Coronary artery (tissue), 2 donors: ENCODE measurements around the gene TMEM14A.

Experiments used
- DNase-seq: peaks from one replicate; pipeline ENCODE4 v3.0.0-alpha.2; 2017; ENCODE audit warnings: low spot score
- H3K27ac ChIP-seq, 2 donors: fragments of 200-600 bp; sonication (generic); one replicate each; pipeline ENCODE4 v1.5.1; 2016 to 2019
- H3K4me3 ChIP-seq: fragments of 200-600 bp; sonication (generic); 2 replicates; pipeline ENCODE4 v1.5.1; 2016; ENCODE audit warnings: mild to moderate bottlenecking, moderate library complexity
- TF ChIP-seq, protein P1 (sequence below): fragments of 200-600 bp; sonication (generic); IDR thresholded peaks from one replicate; pipeline ENCODE4 v1.5.1; 2019; ENCODE audit warnings: antibody characterized with exemption

The TMEM14A gene

DNA sequence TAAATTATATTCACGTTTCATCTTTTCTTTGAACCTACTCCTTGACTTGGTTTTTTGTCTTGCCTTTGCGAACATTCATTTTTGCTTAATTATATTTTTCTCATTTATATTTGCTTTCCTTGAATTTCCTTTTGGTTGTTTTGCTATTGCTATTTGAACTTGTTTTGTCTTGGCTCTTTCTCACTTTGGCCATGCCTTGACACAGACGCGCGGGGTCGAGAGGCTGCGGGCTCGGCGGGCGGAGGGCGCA lies 7.1 kb upstream of the TMEM14A start:
- TF ChIP-seq, protein P1, sequence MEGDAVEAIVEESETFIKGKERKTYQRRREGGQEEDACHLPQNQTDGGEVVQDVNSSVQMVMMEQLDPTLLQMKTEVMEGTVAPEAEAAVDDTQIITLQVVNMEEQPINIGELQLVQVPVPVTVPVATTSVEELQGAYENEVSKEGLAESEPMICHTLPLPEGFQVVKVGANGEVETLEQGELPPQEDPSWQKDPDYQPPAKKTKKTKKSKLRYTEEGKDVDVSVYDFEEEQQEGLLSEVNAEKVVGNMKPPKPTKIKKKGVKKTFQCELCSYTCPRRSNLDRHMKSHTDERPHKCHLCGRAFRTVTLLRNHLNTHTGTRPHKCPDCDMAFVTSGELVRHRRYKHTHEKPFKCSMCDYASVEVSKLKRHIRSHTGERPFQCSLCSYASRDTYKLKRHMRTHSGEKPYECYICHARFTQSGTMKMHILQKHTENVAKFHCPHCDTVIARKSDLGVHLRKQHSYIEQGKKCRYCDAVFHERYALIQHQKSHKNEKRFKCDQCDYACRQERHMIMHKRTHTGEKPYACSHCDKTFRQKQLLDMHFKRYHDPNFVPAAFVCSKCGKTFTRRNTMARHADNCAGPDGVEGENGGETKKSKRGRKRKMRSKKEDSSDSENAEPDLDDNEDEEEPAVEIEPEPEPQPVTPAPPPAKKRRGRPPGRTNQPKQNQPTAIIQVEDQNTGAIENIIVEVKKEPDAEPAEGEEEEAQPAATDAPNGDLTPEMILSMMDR: peak; percentile 10
- Histone ChIP-seq H3K4me3 (peak overlapping the region; percentile 79), H3K27ac (peak overlapping the region; percentile 51 to 77)
- DNase-seq: no peak

DNA sequence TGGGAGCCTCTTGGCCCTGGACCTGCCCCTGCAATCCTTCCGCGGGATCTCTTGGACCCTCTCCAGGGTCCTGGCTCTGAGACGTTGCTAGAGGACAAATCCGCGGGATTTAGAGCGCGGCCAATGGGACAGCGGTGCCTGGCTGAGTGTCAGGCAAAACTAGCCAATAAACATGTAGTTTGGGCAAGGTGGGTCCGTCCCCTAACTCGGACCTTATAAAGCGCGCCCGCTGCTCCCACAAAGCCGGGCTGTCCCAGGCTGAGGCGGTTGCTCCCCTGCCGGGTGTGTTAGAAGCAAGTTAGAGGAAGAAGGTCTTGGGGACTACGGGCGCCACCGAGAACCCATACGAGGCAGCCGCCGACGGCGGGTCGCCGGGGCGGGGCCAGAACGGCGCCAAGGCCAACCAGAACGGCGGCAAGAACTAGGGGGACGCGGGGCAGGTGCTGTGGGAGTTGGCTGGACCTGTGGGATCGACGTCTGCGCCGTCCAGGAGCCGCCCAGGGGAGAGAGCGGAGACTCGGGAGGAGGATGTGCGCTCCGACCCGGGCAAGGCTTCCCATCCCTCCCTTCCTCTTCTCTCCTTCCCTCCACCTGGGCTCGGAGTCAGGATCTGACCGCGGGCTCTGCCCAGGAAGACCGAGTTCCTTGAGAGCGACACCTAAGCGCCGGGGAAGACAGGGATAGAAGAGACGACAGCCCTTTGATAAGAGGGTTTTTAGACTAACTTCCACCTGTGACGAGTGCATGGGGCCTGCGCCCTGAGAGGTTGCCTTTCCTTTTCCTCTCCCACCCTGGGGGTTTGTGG lies 6.5 kb upstream of the TMEM14A start:
- Histone ChIP-seq H3K27ac (peak overlapping the region; percentile 51 to 77), H3K4me3 (peak overlapping the region; percentile 79)
- TF ChIP-seq, protein P1: no peak
- peak; percentile 94 for DNase-seq

DNA sequence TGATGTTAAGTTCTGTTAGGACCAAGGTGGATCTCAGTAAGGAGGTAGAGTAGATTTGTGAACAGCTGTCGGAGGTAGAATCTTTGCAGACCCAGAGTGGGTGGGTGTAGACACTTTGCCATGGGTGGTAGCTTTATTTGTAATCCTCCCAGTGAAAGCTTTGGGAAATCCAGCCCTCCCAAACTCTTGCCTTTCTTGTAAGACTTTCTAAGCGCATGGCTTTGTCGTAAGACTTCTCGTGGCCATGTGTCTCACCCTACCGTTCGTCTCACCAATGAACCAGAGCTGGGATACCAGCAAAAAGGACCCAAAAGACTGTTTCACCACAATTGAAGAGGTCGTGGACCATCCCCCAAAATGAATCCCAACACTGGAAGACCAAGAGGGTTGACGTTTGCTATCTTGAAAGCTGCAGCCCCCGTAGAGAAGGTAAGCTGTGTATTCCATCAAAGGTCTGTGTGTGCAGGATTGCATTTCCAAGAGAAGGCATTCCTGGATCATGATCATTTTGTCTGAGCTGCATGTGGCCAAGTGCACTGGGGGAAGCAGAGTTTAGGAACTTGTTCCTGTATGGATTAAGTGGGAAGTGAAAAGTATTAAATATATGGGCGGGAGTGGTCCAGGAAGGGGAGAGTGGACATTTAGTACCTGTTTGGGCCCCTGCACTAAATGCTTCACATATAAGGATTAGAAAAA lies 5.8 kb upstream of the TMEM14A start:
- Histone ChIP-seq H3K4me3 (peak overlapping the region; percentile 79), H3K27ac (no peak overlapping the region)
- TF ChIP-seq, protein P1: no peak
- no peak for DNase-seq

DNA sequence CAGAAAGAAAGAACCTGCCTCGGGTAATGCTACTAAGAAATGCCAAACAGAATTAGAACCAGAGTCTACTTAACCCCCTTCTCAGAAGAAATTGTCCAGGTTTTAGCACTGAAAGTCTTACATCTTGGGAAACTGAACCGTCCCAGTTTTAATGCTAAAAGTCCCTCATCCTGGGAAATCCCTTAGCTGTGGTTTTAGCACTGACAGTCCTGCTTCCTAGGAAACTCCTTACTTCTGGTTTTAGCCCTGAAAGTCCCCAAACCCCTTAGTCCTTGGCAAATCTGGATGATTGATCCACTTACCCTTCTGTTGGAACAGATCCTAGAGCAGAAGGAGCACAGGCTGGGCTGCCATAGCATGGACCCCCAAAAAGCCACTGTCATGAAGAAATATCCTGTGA lies 4.8 kb upstream of the TMEM14A start:
- no peak for DNase-seq
- H3K4me3 ChIP-seq: no peak overlapping the region
- H3K27ac ChIP-seq: no peak overlapping the region
- TF ChIP-seq, protein P1: no peak

DNA sequence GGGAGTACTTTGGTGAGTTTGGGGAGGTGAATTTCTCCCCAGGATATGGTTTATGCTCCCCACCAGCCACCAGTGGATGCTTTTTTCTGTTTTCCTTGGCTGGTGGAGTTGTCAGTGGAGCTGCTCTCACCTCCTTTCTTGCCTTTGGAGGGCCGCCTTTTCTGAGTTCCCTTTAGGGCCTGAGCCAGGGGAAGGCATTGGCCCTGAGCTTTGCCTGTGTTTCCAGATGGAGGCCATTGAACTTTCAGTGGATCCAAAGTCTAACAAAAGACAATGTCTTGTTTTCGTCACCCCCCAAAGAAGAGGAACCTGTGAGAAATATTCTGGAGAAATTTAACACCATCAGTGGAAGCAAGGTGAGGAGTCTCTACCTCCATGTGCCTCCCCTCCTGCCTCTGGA lies 4.4 kb upstream of the TMEM14A start:
- no peak for DNase-seq
- TF ChIP-seq, protein P1: no peak
- H3K4me3 ChIP-seq: no peak overlapping the region
- H3K27ac ChIP-seq: no peak overlapping the region

DNA sequence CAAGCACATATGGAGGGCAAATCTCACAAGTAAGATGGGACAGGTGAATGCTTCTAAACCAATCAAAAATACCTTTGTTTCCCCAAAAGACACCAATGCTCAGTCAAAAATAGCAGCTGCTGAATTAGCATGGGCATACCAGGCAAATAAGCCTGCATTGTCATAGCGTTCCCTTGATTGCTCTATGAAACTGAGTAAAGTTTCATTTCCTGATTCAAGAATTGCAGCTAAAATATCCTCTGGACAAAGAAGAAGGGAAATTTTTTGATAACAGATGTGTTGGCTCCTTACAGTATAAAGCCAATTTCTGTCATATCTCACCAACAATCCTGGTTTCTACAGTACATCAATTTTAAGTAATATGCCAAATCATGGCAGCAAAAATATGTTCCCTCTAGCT lies 3.3 kb upstream of the TMEM14A start:
- H3K4me3 ChIP-seq: no peak overlapping the region
- H3K27ac ChIP-seq: no peak overlapping the region
- TF ChIP-seq, protein P1: no peak
- DNase-seq: no peak

DNA sequence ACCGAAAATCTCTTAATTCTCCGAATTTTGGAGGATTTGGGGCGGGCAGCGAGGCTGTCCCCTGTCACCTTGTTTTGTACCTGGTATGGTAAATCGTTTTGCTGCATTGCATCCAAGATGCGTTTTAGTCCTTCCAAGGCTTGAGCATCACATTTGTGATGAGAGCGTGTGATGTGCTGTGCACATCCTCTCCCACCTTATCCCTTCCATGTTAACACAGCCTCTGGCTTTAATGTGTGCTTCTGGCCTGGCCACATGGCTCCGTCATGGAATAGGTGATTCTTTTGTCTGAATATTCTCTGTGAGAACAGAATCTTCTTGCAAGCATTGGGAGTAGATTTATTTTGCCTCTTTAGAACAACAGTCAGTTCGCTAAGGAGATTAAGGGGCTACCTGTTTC lies 763 bp downstream of the TMEM14A start:
- TF ChIP-seq, protein P1: no peak
- DNase-seq: no peak
- Histone ChIP-seq H3K4me3 (peak overlapping the region; percentile 82), H3K27ac (no peak overlapping the region)
